ENCODE results near the gene PTPRD. TPM values are rescaled to one million over a fixed set of nuclear protein-coding genes. Genes with fewer than 3 reads are reported as not detected.

The PTPRD gene
- total RNA-seq, 1 donor from 2014 or later: 30.8 TPM

GRCh38 chr9:8388132-8388531 is 2224.7 kb downstream of the PTPRD start:
- Histone ChIP-seq H3K4me1 (no peaks in the 10 kb centered on the region), H3K4me3 (no peak overlapping the region), H3K36me3 (no peaks in the 10 kb centered on the region), H3K27me3 (no peaks in the 10 kb centered on the region), H3K9me3 (no peaks in the 10 kb centered on the region), H3K27ac (no peak overlapping the region)
- TF ChIP-seq CTCF (IDR thresholded peaks at IDR 0.05): no peak
- DNase-seq (no peak), ATAC-seq (no peak)
- intact Hi-C loops (cut with DNase I): no loop called here

GRCh38 chr9:8384091-8384490 is 2228.7 kb downstream of the PTPRD start:
- no peak for ATAC-seq
- Histone ChIP-seq H3K27me3 (no peaks in the 10 kb centered on the region), H3K9me3 (no peaks in the 10 kb centered on the region), H3K36me3 (no peaks in the 10 kb centered on the region), H3K27ac (no peak overlapping the region), H3K4me3 (no peak overlapping the region), H3K4me1 (no peaks in the 10 kb centered on the region)
- no peak for DNase-seq
- intact Hi-C loops (cut with DNase I): no loop called here
- no peak for TF ChIP-seq CTCF (IDR thresholded peaks at IDR 0.05)

- Histone ChIP-seq H3K4me3 (no peak overlapping the region), H3K27me3 (no peaks in the 10 kb centered on the region), H3K4me1 (no peaks in the 10 kb centered on the region), H3K36me3 (no peaks in the 10 kb centered on the region), H3K27ac (no peak overlapping the region), H3K9me3 (no peaks in the 10 kb centered on the region)
- intact Hi-C loops (cut with DNase I): no loop called here
- TF ChIP-seq CTCF (IDR thresholded peaks at IDR 0.05): no peak
- DNase-seq (no peak), ATAC-seq (no peak)
These were observed 2229.8 kb downstream of the PTPRD start for GRCh38 chr9:8382777-8383527.

GRCh38 chr9:8382266-8382665 is 2230.5 kb downstream of the PTPRD start:
- Histone ChIP-seq H3K27ac (no peak overlapping the region), H3K36me3 (no peaks in the 10 kb centered on the region), H3K4me1 (no peaks in the 10 kb centered on the region), H3K27me3 (no peaks in the 10 kb centered on the region), H3K9me3 (no peaks in the 10 kb centered on the region), H3K4me3 (no peak overlapping the region)
- DNase-seq: no peak
- ATAC-seq: no peak
- intact Hi-C loops (cut with DNase I): no loop called here
- TF ChIP-seq CTCF (IDR thresholded peaks at IDR 0.05): no peak

GRCh38 chr9:8381601-8382000 is 2231.2 kb downstream of the PTPRD start:
- H3K36me3 ChIP-seq: no peaks in the 10 kb centered on the region
- intact Hi-C loops (cut with DNase I): no loop called here
- ATAC-seq (no peak), DNase-seq (no peak)
- no peaks in the 10 kb centered on the region for H3K9me3 ChIP-seq
- TF ChIP-seq CTCF (IDR thresholded peaks at IDR 0.05): no peak
- H3K4me1 ChIP-seq: no peaks in the 10 kb centered on the region
- H3K27me3 ChIP-seq: no peaks in the 10 kb centered on the region
- H3K4me3 ChIP-seq: no peak overlapping the region
- no peak overlapping the region for H3K27ac ChIP-seq

GRCh38 chr9:8374471-8374870 is 2238.3 kb downstream of the PTPRD start:
- Histone ChIP-seq H3K36me3 (no peaks in the 10 kb centered on the region), H3K9me3 (no peaks in the 10 kb centered on the region), H3K27me3 (no peaks in the 10 kb centered on the region), H3K27ac (no peak overlapping the region), H3K4me3 (no peak overlapping the region), H3K4me1 (no peaks in the 10 kb centered on the region)
- DNase-seq: no peak
- TF ChIP-seq CTCF (IDR thresholded peaks at IDR 0.05): no peak
- no peak for ATAC-seq
- intact Hi-C loops (cut with DNase I): no loop called here
